ENCODE data around the gene SHANK1.

GRCh38 chr19:50718255-50719118 is 1.1 kb downstream of the SHANK1 start:
- TF ChIP-seq POLR2AphosphoS5 (IDR thresholded peaks at IDR 0.05; ENCODE audit: low read depth, low read length) (no peak), CTCF (CRISPR knock-in tag; IDR thresholded peaks at IDR 0.05) (no peak), HMGXB4 (CRISPR knock-in tag; IDR thresholded peaks at IDR 0.05; ENCODE audit: borderline replicate concordance in 1 of 2, low read depth in 1 of 2) (no peak), POLR2A (IDR thresholded peaks at IDR 0.05; ENCODE audit: insufficient read depth in 1 of 2, low read depth in 2 of 2, low read length in 2 of 2) (no peak), ZNF672 (CRISPR knock-in tag; IDR thresholded peaks at IDR 0.05) (no peak), FOSL1 (CRISPR knock-in tag; IDR thresholded peaks at IDR 0.05; ENCODE audit: borderline replicate concordance) (no peak), CEBPB (IDR thresholded peaks at IDR 0.05; ENCODE audit: borderline replicate concordance, low read depth, low read length) (no peak), ZMYM4 (CRISPR knock-in tag; IDR thresholded peaks at IDR 0.05) (no peak), ARID3A (IDR thresholded peaks at IDR 0.05; ENCODE audit: low read depth, low read length) (no peak), KLF9 (CRISPR knock-in tag; IDR thresholded peaks at IDR 0.05; ENCODE audit: low read depth) (no peak), XBP1 (CRISPR knock-in tag; IDR thresholded peaks at IDR 0.05) (no peak), ZNF101 (CRISPR knock-in tag; IDR thresholded peaks at IDR 0.05; ENCODE audit: borderline replicate concordance, low read depth) (no peak)

Measured in HepG2 (cell line).